Measurements from ENCODE around the gene TTLL10.

DNA sequence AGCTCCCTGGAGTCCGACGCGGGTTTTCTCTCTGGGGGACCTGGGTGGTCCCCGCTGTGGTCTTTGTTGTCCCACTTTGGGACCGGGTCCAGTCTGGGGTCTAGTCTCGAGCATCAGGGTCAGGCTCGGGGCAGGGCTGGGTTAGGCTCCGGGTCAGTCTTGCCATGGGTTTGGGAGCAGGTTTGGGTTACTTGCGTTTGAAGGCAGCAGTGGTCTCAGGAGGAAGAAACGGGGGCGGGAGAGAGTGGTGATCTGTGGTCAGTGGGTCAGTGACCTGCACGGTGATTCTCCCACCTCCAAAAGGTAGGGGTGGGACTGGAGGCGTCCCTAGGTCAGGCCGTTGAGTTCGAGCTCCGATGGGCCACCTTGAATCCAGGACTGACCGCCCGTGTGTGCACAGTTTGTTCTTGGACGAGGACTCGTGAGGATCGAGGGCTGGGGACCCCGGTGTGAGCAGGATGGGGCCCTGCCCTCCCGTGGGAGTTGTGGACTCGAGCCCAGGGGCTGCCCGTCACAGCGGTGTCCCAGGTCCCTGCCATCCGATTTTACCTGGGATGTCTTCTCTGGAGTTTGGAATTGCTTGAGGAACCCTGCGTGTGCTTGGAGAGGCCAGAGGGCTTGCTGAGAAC is 60.6 kb downstream of the TTLL10 start:
- TF ChIP-seq POLR2A (IDR thresholded peaks at IDR 0.05) (no peak), POLR2AphosphoS5 (IDR thresholded peaks at IDR 0.05) (no peak)
- TF ChIP-seq, protein P1, sequence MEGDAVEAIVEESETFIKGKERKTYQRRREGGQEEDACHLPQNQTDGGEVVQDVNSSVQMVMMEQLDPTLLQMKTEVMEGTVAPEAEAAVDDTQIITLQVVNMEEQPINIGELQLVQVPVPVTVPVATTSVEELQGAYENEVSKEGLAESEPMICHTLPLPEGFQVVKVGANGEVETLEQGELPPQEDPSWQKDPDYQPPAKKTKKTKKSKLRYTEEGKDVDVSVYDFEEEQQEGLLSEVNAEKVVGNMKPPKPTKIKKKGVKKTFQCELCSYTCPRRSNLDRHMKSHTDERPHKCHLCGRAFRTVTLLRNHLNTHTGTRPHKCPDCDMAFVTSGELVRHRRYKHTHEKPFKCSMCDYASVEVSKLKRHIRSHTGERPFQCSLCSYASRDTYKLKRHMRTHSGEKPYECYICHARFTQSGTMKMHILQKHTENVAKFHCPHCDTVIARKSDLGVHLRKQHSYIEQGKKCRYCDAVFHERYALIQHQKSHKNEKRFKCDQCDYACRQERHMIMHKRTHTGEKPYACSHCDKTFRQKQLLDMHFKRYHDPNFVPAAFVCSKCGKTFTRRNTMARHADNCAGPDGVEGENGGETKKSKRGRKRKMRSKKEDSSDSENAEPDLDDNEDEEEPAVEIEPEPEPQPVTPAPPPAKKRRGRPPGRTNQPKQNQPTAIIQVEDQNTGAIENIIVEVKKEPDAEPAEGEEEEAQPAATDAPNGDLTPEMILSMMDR (IDR thresholded peaks at IDR 0.05 in 8 of 11, conservative IDR thresholded peaks at IDR 0.05 in 3 of 11): no peak

All from spleen (tissue), 7 donors.